K562 (cell line): ENCODE data around the gene ANKRD23. TPM values are rescaled to one million over a fixed set of nuclear protein-coding genes. Genes with fewer than 3 reads are reported as not detected.

Experiments
- ATAC-seq: fragments of 200-7000 bp; cut with Tn5 transposase; 3 replicates; pipeline ENCODE4 v1.9.1; 2020; ENCODE audit warnings: moderate library complexity
- BruUV-seq: library from RNA; stranded (reverse); fragments of 400-500 nt; replicated peaks from 2 replicates; lab custom pipeline; 2021; lab: Mats Ljungman, UMichigan
- CTCF ChIA-PET: fragments of 300-600 bp; formaldehyde crosslinking; extraction: SDS; loops from one replicate; lab custom pipeline; 2021; ENCODE audit warnings: low intra/inter-chr PET ratio; lab: Yijun Ruan, JAX
- POLR2A ChIA-PET: fragments of 300-600, 350-650 bp; sonication (Branson Sonifier 250); formaldehyde crosslinking; extraction: SDS; loops from one replicate; lab custom pipeline; 2021; ENCODE audit warnings: antibody characterized with exemption, inconsistent platforms; lab: Yijun Ruan, JAX
- DNase-seq, 4 experiments: peaks; one replicate each; pipeline versions ENCODE4 v3.0.0 to v3.0.0-alpha.2; 2011 to 2018; ENCODE audit warnings: low spot score in 3 of 4, mixed read lengths in 3 of 4; ENCODE audit errors: extremely low read depth in 1 of 4
- FAIRE-seq: peaks from 2 replicates; lab custom pipeline; 2011; peaks lifted over from hg19 to GRCh38; lab: Jason Lieb, UNC
- H2AFZ ChIP-seq: 2 replicates; pipeline ENCODE4 v1.6.0; 2011; ENCODE audit warnings: low read depth, low read length, control low read depth, inconsistent platforms
- H3K27ac ChIP-seq: fragments of 200-600 bp; 3 replicates; pipeline ENCODE4 v1.8.0; 2011; ENCODE audit warnings: low read depth, mild to moderate bottlenecking, control low read depth, inconsistent platforms, low read length, moderate library complexity, mixed read lengths; ENCODE audit errors: extremely low read depth
- H3K27me3 ChIP-seq, 2 experiments: fragments of 300-600 bp in 1 of 2; 2 replicates in 1 of 2; 3 replicates in 1 of 2; pipeline versions ENCODE4 v1.6.0 to v1.8.0; 2011; ENCODE audit warnings: inconsistent platforms in 2 of 2, low read length in 2 of 2, mild to moderate bottlenecking in 1 of 2, mixed read lengths in 1 of 2, moderate library complexity in 1 of 2; ENCODE audit not compliant: control insufficient read depth in 2 of 2, insufficient read depth in 2 of 2
- H3K36me3 ChIP-seq: fragments of 300-600 bp; 3 replicates; pipeline ENCODE4 v1.8.0; 2011; ENCODE audit warnings: mild to moderate bottlenecking, low read length, inconsistent platforms; ENCODE audit not compliant: control insufficient read depth, insufficient read depth
- H3K4me1 ChIP-seq, 2 experiments: fragments of 200-600 bp in 1 of 2; replicated peaks in 1 of 2; 2 replicates in 1 of 2; 3 replicates in 1 of 2; pipeline versions ENCODE4 v1.5.1 to v1.8.0; 2011; ENCODE audit warnings: inconsistent platforms in 2 of 2, low read length in 2 of 2, mild to moderate bottlenecking in 1 of 2, mixed read lengths in 1 of 2, moderate library complexity in 1 of 2; ENCODE audit not compliant: control insufficient read depth in 2 of 2, insufficient read depth in 2 of 2
- H3K4me2 ChIP-seq: 2 replicates; pipeline ENCODE4 v1.6.1; 2011; ENCODE audit warnings: low read length, control low read depth, inconsistent platforms, mixed read lengths; ENCODE audit not compliant: insufficient read depth
- H3K4me3 ChIP-seq: fragments of 200-600 bp; sonication (generic), shearing (Covaris generic); 2 replicates; pipeline ENCODE4 v1.5.1; 2016; ENCODE audit warnings: control low read depth, inconsistent platforms
- H3K79me2 ChIP-seq: fragments of 200-600 bp; 3 replicates; pipeline ENCODE4 v1.8.0; 2011; ENCODE audit warnings: low read length, inconsistent platforms; ENCODE audit not compliant: control insufficient read depth, insufficient read depth
- H3K9ac ChIP-seq, 2 experiments: 2 replicates each; pipeline versions ENCODE4 v1.6.0 to v1.6.1; 2011; ENCODE audit warnings: low read depth in 2 of 2, low read length in 2 of 2, control low read depth in 1 of 2, inconsistent platforms in 1 of 2, mild to moderate bottlenecking in 1 of 2, mixed read lengths in 1 of 2; ENCODE audit not compliant: insufficient read depth in 1 of 2
- H3K9me1 ChIP-seq: one replicate; pipeline ENCODE4 v1.6.0; 2011; ENCODE audit warnings: inconsistent platforms, mild to moderate bottlenecking, low read length, moderate library complexity; ENCODE audit not compliant: control insufficient read depth, insufficient read depth
- H3K9me3 ChIP-seq: replicated peaks from 2 replicates; pipeline ENCODE4 v1.5.1; 2011; ENCODE audit warnings: low read depth, low read length, inconsistent platforms; ENCODE audit not compliant: control insufficient read depth, insufficient read depth
- H4K20me1 ChIP-seq: replicated peaks from 2 replicates; pipeline ENCODE4 v1.6.1; 2011; ENCODE audit warnings: low read length, inconsistent platforms, mixed read lengths; ENCODE audit not compliant: control insufficient read depth, insufficient read depth
- RBFOX2 ChIP-seq: fragments of 200-400 bp; formaldehyde crosslinking; IDR thresholded peaks from 2 replicates; pipeline ENCODE4 v1.6.1; 2017; ENCODE audit warnings: low read depth, mild to moderate bottlenecking, low read length, moderate library complexity
- ZNF239 ChIP-seq: fragments of 250-450 bp; sonication (Bioruptor Pico); IDR thresholded peaks from 2 replicates; pipeline ENCODE4 v1.4.0; 2020; ENCODE audit warnings: mild to moderate bottlenecking
- WGBS: fragments of 100-300 bp; shearing (Covaris generic); methylation state at CpG from one replicate; pipeline ENCODE4 v1.1.6; 2016; ENCODE audit warnings: low coverage, mixed read lengths; ENCODE audit not compliant: insufficient coverage; ENCODE audit errors: missing lambda C conversion rate; 5-methylcytosine and 5-hydroxymethylcytosine counted together
- in situ Hi-C: fragments of 300-500 bp; cut with MboI; formaldehyde crosslinking; loops from 4 replicates; pipeline ENCODE4 v1.15.0; 2018; ENCODE audit warnings: inconsistent platforms, mixed read lengths
- intact Hi-C: fragments of 100-400 bp; cut with micrococcal nuclease; formaldehyde crosslinking; loops from 2 replicates; pipeline ENCODE4 v1.14.2; 2022
- polyA plus RNA-seq, 8 experiments: library from polyadenylated mRNA; depleted of rRNA in 4 of 8; stranded (reverse) in 5 of 8; unstranded in 3 of 8; fragments of >200 nt; fragmentation: Nextera tagmentation in 2 of 8; fragmentation: Illumina TruSeq in 1 of 8; extraction: Ambion mirVana in 2 of 8; extraction: Trizol in 1 of 8; gene quantifications; 2 replicates each; pipeline versions ENCODE4 v1.2.1 to v1.2.3, GENCODE V29; 2011 to 2014; ENCODE audit warnings: inconsistent platforms in 1 of 8, missing spikeins in 1 of 8
- total RNA-seq, 7 experiments: library from RNA; depleted of rRNA in 6 of 7; stranded (reverse); fragments of >200 nt in 6 of 7; fragmentation: Illumina TruSeq in 2 of 7; extraction: Trizol in 2 of 7; gene quantifications; 2 replicates each; pipeline versions ENCODE4 v1.2.1 to v1.2.3, GENCODE V29; 2011 to 2021; ENCODE audit warnings: low replicate concordance in 1 of 7

Gene ANKRD23
- total and polyA plus RNA-seq, 9 of the 15 experiments (the other 6 are each of a cell fraction or from before 2014, with no cell fraction given), result 0.32 to 4.8 (median 2.8) TPM

DNA sequence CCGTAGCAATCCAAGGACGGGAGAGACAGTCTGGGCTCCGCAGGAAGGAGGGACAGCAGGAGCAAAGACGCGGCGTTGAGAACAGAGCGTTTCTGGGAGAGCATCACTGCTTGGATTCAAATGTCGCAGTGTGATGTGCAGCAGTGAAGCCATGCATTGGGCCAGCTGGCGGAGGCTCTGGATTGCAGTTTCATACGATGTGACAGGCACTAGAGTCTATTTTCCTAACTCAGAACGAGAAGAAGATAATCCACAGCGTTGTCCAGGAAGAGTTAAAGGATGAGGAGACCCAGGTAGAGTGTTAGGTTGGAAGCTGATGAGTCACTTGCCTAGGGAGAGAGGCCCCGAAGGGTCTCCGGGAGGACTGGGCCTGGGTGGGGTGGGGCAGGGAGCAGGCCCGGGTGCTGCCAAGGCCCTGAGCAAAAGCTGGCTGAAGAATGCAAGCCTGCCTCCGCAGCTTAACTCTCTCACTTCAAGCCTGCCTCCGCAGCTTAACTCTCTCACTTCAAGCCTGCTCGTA, 43.7 kb upstream of the ANKRD23 start:
- TF ChIP-seq RBFOX2, result peak; percentile 36; the same call in 1 of the 2 replicates
- TF ChIP-seq ZNF239, result no peak
- peak overlapping the region; percentile 7; the same call in 1 of the 2 replicates for H3K4me2 ChIP-seq
- DNase-seq (no peak), FAIRE-seq (no peak), ATAC-seq (no peak)
- ChIA-PET CTCF (no interaction called here), POLR2A (interaction anchor here (0.7 to 6.6 kb wide), 4 partner anchors 8 to 200 kb away, joined by 3 to 73 read pairs (median 4); no protein-coding TSS in a partner anchor)
- no peaks in the 10 kb centered on the region; a peak in 1 of 5 replicates for H3K27me3 ChIP-seq
- H3K9ac ChIP-seq, result peak overlapping the region; percentile 5 to 58; a peak in 2 of 4 replicates
- no peak overlapping the region for H3K4me3 ChIP-seq
- intact Hi-C loops (no loop called here), in situ Hi-C loops (no loop called here)
- peaks cover 3% of the 10 kb centered on the region; the same call in 1 of the 2 replicates for H4K20me1 ChIP-seq
- WGBS, result 83% methylated on average over 13 of the region's 18 CpGs
- no peaks in the 10 kb centered on the region for H3K9me3 ChIP-seq
- H3K27ac ChIP-seq, result peak overlapping the region; percentile 56; the same call in 2 of the 3 replicates
- no peaks in the 10 kb centered on the region for H3K9me1 ChIP-seq
- peaks cover 93% of the 10 kb centered on the region for H3K36me3 ChIP-seq
- peaks cover 48 to 86% of the 10 kb centered on the region in 2 experiments for H3K4me1 ChIP-seq
- no TSS peak for BruUV-seq
- H3K79me2 ChIP-seq, result peaks cover 78% of the 10 kb centered on the region
- H2AFZ ChIP-seq, result no peak overlapping the region
